ENCODE results near the gene NUBP2.

DNA sequence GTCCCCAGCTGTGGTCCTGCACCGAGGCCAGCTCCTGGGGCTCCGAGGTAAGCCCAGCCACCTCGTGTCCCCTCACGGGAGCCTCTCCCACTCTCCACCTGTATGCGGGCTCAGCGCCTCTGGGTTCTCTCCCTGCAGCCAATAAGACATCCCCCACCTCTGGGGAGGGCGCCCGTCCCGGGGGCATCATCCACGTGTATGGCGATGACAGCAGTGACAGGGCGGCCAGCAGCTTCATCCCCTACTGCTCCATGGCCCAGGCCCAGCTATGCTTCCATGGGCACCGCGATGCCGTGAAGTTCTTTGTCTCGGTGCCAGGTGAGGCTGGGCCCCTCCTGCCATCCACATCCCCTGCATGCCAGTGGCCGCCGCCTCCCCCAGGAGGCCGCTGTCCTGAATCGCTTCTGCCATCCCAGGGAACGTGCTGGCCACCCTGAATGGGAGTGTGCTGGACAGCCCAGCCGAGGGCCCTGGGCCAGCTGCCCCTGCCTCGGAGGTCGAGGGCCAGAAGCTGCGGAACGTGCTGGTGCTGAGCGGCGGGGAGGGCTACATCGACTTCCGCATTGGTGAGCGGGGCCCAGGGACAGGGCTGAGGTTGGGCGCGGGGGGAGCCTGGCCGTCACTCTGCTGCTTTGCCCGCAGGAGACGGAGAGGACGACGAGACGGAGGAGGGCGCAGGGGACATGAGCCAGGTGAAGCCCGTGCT is 14.5 kb upstream of the NUBP2 start:
- TF ChIP-seq HDAC2 (IDR thresholded peaks at IDR 0.05) (no peak), BHLHE40 (IDR thresholded peaks at IDR 0.05; ENCODE audit: low read depth, low read length) (no peak), RNF2 (IDR thresholded peaks at IDR 0.05; ENCODE audit: borderline replicate concordance, low read depth) (no peak), HOXA7 (CRISPR knock-in tag; IDR thresholded peaks at IDR 0.05) (no peak), FOSL2 (IDR thresholded peaks at IDR 0.05) (no peak), FOSL2 (CRISPR knock-in tag; IDR thresholded peaks at IDR 0.05) (no peak), POLR2A (IDR thresholded peaks at IDR 0.05; ENCODE audit: low read length) (no peak), JUN (IDR thresholded peaks at IDR 0.05) (no peak)
- TF ChIP-seq, protein P1, sequence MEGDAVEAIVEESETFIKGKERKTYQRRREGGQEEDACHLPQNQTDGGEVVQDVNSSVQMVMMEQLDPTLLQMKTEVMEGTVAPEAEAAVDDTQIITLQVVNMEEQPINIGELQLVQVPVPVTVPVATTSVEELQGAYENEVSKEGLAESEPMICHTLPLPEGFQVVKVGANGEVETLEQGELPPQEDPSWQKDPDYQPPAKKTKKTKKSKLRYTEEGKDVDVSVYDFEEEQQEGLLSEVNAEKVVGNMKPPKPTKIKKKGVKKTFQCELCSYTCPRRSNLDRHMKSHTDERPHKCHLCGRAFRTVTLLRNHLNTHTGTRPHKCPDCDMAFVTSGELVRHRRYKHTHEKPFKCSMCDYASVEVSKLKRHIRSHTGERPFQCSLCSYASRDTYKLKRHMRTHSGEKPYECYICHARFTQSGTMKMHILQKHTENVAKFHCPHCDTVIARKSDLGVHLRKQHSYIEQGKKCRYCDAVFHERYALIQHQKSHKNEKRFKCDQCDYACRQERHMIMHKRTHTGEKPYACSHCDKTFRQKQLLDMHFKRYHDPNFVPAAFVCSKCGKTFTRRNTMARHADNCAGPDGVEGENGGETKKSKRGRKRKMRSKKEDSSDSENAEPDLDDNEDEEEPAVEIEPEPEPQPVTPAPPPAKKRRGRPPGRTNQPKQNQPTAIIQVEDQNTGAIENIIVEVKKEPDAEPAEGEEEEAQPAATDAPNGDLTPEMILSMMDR (IDR thresholded peaks at IDR 0.05) = no peak

Measured in A549 (cell line).